Measurements from ENCODE around the gene TTYH3.
"Not testable (repeated sequence)": the region's sequence is repeated elsewhere in the genome, so short reads cannot be mapped to it uniquely, and the experiment has no call there.

Gene TTYH3, protein sequence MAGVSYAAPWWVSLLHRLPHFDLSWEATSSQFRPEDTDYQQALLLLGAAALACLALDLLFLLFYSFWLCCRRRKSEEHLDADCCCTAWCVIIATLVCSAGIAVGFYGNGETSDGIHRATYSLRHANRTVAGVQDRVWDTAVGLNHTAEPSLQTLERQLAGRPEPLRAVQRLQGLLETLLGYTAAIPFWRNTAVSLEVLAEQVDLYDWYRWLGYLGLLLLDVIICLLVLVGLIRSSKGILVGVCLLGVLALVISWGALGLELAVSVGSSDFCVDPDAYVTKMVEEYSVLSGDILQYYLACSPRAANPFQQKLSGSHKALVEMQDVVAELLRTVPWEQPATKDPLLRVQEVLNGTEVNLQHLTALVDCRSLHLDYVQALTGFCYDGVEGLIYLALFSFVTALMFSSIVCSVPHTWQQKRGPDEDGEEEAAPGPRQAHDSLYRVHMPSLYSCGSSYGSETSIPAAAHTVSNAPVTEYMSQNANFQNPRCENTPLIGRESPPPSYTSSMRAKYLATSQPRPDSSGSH

DNA sequence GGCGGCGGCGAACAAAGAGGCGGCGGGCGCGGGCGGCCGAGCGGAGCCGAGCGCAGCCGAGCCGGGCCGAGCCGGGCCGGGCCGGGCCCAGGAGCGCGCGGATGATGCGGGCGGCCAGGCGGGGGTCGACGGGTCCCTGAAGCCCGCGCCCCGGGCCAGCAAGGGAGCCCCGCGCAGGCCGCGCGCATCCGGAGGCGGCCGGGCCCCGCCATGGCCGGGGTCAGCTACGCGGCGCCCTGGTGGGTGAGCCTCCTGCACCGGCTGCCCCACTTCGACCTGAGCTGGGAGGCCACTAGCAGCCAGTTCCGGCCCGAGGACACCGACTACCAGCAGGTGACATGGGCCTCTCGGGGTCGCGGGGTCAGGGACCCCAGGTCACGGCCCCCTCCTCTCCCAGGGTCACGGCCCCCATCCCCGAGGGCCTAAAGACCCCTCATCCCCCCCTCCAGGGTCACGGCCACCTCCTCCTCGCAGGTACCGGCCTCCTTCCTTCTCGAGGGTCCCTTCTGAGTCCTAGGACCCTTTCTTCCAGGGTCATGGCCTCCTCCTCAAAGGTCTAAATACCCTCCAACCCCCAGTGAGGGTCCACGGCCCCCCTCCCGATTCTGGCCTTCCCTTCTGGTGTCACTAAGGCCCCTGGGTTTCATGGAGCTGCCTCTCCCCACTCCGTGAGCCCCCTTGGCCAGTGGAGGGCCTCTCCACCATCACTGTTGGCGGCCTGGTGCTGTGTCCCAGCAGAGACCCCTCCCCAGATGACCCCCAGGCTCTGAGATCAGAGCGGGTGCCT, at the start of gene TTYH3:
TTYH3 (plus strand) TSS at position 41 of the 787 bp plus-strand sequence; CDS start at position 211, 170 bp downstream.
- DNase-seq, result no peak

DNA sequence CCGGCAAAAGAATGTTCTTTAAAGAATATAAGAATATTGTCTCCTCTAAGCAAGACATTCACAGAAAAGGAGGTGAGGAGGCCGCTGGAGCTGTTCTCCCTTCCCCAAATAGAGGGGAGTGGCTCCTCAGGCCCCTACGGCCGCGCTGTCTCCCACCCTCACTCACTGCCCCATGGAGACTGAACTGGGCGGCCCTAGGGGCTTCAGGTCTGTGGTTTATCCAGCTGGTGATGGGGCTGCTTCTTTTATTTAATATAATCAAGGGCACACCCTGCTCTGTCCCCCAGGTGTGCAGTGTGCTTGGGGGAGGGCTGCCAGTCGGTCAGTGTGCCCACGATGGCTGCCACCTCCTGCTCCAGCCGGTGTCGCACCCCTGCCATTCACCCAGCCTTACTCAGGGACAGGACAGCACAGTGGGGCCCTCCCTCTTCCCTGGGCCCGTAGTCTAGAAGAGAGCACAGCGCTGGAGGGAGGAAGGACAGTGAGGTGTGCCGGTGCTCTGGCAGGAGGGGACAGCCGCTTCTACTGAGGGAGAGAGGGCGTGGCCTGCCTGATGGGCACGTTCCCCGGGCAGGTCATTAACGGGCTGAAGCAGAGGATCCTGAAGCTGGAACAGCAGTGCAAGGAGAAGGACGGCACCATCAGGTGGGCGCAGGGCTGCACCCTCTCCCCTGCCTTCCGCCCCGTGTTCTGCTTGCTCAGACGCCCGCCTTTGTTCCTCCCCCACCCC, 49.6 kb upstream of the TTYH3 start:
- DNase-seq, result no peak

DNA sequence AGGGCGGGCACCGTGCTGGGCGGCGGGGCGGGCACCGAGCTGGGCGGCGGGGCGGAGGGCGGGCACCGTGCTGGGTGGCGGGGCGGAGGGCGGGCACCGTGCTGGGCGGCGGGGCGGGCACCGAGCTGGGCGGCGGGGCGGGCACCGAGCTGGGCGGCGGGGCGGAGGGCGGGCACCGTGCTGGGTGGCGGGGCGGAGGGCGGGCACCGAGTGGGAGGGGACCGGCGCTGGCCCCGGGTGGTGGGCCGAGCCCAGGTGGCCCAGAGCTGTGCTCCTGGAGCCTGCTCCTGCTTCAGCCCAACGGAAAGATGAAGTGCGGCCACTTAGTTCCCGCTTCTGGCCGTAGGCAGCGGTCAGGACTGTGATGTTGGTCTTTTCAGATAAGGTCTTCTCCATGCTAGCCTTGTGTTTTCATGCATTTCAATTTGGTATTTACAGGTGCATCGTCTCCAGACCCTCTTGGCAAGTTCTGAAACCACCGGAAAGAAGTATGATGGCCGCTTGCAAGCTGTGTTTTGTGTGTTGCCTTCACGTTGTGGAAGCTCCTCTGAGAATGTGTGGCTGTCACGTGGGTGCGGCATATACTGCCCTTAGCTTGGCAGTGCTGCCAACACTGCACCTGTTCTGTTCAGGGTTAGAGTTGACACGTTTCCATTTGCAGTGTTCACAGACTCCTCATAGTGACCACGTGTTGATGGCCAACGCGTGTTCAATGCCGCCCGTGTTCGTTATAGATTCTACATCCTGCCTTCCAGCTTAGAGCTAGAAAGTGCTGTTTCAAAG, 47.8 kb upstream of the TTYH3 start:
- DNase-seq, result no peak

DNA sequence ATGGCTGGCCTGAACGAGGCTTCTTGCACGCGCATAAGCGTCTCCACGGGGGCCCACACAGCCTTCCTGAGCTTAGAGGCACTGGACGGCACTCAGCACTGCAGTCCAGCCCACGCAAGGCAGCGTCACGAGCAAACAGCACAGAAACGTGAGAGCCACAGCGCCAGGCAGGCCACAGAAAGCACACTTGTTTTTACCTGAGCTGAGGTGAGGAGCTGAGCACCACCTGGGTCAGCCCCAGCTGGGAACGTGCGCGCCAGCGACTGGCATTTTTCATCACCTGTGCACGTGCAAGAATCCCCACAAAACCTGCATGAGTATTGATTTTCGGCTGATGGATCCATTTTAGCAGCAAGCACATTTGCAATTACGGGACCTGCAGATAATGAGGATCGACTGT, 46.3 kb upstream of the TTYH3 start:
- DNase-seq, result no peak

DNA sequence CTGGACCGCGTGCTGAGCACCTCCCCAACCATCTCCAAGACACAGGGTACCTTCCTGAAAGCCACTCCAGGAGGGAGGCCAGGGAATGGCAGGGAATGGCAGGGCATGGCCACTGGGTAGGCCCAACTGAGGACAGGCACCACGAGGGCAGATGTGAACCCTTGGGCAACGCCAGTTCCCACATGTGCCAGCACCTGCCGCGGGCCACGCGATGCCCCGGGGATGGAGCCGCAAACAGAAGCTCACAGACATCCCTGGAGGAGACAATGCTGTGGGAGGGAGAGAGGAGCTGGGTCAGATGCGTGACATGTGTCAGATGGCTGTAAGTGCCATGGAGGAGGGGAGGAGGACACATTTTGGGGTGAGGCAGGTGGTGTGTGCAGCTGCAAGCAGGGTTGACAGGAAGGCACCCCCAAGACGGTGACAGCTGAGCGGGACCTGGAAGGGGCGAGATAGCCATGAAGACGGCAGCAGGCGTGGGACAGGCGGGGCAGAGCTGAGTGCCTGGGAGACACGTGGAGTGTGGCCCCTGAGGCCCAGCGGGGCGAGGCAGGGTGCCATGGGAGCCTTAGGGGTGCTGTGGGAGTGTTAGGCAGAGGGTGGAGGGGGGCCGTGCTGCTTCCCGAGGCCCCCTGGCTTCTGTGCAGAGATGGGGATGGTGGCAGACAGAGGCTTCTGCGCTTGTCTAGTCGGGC, 45.3 kb upstream of the TTYH3 start:
- DNase-seq, result no peak

DNA sequence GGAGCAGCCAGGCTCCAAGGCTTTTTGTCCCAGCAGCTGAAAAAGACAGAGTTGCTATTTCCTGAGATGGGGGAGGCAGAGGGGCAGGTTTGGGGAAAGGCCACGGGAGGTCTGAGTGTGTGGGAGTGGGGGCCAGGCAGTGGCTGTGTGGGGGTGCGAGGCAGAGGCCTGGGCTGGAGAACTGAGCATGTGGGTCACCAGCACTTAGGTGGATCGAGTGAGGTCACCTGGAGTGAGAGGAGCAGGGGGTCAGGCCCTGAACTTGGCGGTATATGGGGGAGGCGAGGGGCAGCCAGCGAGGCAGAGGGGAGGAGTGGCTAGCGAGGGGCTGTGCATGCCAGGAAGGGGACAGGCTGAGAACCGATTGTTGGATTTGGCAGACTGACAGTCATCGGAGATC, 44.7 kb upstream of the TTYH3 start:
- no peak for DNase-seq

DNA sequence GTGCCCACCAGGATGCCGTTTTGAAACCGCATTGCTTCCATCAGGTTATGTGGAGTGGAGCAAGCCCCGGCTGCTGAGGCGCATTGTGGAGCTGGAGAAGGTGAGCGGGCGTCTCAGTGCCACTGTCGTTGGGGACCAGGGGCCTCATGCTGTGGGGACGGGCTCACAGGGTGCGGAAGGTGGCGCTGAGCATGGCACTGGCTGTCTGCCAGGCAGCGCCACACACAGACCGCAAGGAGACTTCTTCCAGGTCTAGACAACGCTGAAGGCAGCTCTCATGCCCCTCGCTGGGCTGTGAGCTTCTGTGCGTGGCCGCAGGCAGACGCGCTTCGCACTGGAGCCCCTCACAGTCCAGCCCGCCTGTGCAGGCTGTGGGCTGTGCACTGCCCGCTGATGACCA, 44.0 kb upstream of the TTYH3 start:
- no peak for DNase-seq

DNA sequence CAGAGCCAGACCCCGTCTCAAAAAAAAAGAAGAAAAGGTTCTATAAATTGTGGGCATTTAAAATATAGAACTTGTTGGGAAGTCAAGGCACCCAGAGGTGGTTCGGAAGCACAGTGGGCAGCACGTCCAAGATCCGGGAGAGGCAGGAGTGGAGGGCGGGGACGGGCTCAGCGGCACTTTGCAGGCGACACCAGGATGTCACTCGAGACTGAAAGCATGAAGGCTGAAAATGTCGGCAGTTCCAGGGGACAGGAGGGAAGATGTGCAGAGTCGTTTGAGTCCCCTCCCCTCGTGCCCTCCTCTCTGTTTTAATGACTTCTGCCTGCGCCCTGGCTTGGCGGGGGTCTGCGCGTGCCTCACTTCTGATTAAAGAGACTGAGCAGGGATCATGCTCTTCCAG, 42.4 kb upstream of the TTYH3 start:
- DNase-seq, result no peak

DNA sequence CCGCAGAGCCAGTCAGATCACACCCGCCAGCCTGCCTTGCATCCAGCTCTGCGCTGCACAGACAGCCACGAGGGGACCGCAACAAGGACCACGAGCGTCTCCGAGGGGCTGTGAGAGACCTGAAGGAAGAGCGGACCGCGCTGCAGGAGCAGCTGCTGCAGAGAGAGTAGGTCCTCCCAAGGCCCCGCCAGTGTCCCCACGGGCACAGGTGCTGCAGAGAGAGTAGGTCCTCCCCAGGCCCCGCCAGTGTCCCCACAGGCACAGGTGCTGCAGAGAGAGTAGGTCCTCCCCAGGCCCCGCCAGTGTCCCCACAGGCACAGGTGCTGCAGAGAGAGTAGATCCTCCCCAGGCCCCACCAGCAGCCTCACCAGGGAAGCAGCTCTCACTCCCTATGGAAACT, 41.8 kb upstream of the TTYH3 start:
- not testable (repeated sequence) for DNase-seq

DNA sequence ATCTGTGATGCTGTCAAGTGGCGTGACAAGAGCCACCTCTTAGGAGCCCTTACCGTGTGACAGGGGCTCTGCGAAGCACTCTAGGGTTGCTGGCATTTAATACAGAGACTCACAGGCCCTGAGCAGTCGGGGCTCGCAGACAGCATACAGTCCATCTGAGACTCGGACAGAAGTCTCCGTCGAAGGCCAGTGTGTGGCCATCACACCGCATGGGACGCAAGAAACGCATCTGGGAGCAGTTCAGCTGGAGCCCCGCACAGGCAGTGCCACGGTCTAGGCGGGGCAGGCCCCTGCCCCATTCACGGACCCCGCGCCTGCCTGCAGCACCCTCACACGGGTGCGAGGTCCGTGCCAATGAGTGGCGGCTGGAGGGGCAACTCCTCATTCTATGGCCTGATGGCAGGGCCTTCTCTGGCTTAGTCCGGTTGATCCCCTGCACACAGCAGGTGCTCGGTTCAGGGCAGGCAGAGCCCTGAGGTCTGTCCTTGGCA, 39.4 kb upstream of the TTYH3 start:
- no peak for DNase-seq

DNA sequence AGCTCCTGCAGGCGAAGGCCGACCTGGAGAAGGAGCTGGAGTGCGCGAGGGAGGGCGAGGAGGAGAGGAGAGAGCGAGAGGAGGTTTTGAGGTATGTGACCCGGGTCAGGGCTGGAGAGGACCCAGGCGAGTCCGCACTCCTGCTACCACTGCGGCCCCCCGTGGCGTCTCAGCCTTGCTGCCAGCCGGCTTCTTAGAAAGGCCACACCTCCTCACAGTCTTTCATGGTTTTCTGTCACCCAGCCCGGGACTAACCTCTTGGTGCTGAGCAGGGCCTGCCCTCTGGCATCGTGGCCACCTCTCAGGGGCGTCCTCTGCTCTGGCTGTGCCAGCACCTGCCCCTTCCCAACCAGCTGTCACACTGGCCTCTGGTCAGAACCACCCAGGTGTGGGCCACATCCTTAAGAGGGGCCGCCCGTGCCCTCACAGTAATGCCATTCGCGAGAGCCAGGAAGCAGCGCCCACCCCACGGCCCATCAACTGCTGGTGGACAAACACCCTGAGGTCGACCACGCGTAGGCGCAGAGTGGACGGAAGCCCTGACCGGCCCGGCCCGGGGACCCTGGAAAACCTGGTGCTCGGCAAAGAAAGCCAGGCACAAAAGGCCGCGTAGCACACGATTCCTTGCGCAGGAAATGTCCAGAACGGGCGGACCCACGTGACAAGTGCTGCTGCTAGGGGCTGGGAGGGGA, 38.6 kb upstream of the TTYH3 start:
- no peak for DNase-seq

DNA sequence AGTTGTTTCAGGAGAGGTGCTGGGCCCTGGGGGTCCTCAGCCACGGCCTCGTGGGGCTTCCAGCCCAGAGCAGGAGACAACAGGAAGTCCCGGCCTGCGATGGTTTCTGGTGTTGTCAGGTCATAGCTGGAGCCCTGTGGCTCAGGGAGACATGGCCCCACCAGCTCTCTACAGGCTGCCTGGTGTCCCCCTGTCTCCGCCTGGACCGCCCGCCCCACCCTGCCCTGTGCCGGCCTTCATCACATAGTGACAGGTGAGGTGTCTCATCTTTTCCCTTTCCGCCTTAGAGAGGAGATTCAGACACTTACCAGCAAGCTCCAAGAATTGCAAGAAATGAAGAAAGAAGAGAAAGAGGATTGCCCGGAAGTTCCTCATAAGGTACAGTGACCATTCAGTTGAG, 37.2 kb upstream of the TTYH3 start:
- no peak for DNase-seq

DNA sequence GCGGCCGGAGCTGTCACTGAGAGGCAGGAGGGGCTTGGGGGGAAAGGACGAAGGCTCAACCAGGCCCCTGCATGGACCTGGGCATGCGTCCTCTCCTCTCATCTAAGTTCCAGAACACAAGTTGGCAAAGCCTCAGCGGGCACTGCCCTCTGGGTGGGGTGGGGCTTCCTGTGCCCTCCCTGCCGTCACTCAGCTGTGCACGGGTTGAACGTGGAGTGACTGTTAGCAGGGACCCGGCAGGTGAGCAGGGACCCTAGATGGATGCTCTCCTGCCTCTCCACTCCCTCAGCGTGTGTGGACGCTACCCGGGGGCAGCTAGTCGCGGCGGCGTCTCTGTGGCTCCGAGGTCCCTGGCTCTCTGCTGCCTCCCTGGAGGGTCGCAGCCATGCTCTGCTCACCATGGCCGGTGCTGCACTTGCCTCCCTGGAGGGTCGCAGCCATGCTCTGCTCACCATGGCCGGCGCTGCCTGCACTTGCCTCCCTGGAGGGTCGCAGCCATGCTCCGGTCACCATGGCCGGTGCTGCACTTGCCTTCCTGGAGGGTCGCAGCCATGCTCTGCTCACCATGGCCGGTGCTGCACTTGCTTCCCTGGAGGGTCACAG, 36.4 kb upstream of the TTYH3 start:
- no peak for DNase-seq

DNA sequence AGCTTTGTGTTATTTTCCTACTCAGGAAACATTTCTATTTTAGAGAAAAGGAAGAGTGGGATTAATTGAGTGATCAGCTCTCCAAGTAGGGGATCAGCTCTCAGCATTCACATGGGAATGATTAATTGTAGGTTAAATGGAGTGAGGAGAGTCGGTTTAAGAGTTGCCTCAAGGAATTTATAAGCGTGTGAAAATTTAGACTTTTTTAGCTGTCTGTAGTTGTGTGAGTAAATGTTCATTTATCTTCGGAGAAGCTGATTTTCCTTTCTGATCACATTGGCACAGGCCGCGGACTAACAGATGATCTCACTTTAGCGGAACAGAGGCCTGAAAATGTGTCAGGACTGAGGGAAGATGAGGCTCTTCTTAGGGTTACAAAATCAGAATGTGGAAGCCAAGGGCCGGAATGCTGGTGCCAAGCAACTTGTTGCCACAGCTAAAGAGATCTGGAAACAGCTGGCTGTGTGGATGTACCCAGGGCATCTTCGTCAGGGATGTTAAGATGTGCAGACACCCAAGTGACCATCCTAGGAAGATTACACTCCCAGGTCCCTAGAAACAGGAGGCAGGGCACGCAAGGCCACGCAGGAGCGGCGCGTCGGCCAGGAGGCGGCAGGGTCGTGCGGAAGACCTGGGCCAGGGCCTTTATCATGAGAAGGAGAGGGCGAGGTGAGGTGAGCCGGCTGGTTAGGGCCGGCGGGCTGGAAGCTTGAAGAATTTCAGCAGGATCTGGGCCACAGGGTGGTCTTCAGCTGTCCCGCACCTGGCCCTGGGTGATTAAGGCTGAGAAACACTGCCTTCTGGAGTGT, 35.1 kb upstream of the TTYH3 start:
- no peak for DNase-seq

DNA sequence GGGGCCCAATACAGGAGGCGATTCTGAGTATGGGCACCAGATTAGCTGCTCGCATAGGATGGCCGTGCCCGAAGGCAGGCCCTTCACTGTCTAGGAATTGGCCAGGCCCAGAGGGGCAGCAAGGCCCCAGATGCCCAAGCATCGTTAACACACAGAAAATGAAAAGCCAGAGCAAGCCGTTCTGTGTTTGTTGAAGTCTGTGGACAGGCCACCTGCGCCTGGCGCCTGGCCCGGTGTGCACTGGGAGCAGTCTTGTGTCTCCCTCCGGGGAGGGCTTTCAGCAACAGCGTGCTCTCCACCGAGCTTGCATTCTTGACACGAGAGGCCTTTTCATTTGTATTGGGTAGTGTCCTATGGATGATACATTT, 34.5 kb upstream of the TTYH3 start:
- no peak for DNase-seq

DNA sequence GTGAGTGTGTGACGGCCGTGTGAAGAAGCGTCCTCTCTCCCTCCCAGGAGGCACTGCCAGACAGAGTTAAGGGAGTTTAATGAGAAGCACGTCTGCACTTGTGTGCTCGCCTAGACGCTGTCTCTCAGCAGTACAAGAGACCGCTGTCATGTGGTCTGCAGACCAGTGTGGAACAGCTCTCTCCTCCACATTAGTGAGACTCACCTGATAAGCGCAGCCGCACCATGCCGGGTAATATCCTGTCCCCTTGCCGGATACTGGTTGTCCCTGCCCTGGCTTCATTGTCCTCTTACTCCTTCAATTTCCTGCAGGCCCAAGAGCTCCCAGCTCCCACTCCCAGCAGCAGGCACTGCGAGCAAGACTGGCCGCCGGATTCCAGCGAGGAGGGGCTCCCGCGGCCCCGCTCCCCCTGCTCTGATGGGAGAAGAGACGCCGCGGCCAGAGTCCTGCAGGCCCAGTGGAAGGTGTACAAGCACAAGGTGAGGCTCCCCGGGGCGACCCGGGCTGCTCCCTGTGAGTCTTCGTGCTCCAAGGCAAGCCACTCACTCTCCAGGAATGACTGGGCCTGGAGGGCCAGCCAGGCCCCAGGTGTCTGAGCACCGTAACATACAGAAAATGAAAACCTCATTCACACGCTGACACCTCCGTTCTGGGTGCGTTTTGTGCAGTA, 33.5 kb upstream of the TTYH3 start:
- no peak for DNase-seq

DNA sequence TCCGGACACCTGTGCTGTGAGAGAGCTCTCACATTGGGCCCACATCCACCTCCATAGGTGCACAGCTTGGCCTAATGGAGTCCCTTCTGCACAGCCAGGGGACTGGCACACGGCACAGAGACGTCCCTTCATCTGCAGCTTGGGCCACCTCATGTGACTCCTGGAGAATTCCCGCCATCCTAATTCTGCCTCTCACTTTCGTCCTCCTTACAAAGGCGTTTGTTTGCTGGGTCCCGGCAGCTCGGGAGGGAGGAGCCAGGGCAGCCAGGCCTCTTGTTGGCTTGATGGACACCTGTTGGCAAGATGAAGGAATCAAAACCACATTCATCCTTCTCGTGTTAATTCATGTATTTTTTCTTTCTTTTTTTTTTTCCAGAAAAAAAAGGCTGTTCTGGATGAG, 30.7 kb upstream of the TTYH3 start:
- no peak for DNase-seq

DNA sequence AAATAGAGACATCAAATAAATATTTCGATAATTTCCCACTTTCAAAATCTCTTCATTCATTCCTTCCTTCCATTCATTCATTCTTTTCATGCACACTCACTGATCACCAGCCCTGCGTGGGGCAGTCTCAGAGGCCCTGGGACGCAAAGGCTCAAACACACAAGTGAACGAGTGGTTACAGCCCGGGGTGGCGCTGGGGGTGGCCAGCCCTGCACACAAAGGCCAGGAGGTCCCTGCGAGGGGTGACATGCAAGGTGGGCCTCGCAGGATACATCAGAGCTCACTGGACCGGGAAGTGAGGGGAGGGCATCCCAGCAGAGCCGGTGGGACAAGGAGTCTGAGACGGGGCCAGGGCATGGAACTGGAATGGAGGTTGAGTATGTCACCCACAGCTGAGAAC, 29.9 kb upstream of the TTYH3 start:
- no peak for DNase-seq

DNA sequence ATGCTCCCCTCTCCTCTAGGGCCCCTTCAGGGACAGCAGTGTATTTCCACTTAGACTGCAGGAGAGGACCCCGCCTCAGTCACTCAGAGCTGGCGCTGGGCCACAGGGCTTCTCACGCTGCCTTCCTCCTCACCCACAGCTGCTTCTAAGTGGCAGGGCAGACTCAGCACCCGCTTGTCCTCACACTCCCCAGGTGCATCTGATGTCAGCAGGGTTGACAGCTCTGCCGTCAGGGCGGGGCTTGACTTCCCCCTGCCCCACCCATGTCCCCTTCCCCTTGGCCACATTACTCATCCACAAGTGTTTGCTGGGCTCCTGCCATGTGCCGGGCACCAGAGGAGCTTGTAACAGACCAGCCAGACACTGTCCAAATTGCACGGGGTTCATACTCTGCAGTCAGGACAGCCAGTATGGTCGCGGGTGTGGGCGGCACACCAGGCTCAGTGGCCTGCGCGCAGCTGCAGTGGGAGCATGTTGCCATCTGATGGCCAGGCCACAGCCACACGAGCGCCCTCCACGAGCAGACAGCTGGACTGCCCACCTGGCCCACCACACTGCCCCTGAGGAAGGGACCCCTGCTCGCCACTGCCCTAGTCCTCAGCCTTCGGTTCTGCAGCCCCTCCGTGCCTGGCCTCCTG, 29.3 kb upstream of the TTYH3 start:
- no peak for DNase-seq
